H1 (cell line): Measurements from ENCODE around the gene FREM1.

Source experiments
- ASH2L ChIP-seq: fragments of 200-600, 300-600 bp; sonication (generic); IDR thresholded peaks from one replicate; pipeline ENCODE4 v1.7.1; 2017; ENCODE audit warnings: low read length
- CTCF ChIP-seq, 3 experiments: IDR thresholded peaks; 1 replicate in 2 of 3; 2 replicates in 1 of 3; pipeline versions ENCODE4 v1.5.1 to v1.6.1; 2011; ENCODE audit warnings: low read length in 3 of 3, mild to moderate bottlenecking in 3 of 3, inconsistent platforms in 2 of 3, low read depth in 1 of 3, moderate library complexity in 1 of 3; ENCODE audit not compliant: insufficient read depth in 1 of 3; ENCODE audit errors: control extremely low read depth in 1 of 3
- EP300 ChIP-seq, 2 experiments: IDR thresholded peaks; 1 replicate in 1 of 2; 2 replicates in 1 of 2; pipeline ENCODE4 v1.6.1; 2011 to 2012; ENCODE audit warnings: low read depth in 2 of 2, low read length in 2 of 2, mild to moderate bottlenecking in 2 of 2, borderline replicate concordance in 1 of 2, inconsistent platforms in 1 of 2, moderate library complexity in 1 of 2
- JUND ChIP-seq: IDR thresholded peaks from 2 replicates; pipeline ENCODE4 v1.6.1; 2011; ENCODE audit warnings: mild to moderate bottlenecking, improper control_type of control experiment, low read length
- KDM1A ChIP-seq: fragments of 200-600, 300-600 bp; sonication (generic); IDR thresholded peaks from 2 replicates; pipeline ENCODE4 v1.7.1; 2016; ENCODE audit warnings: mild to moderate bottlenecking, low read length, borderline replicate concordance
- MAX ChIP-seq: IDR thresholded peaks from 2 replicates; pipeline ENCODE4 v1.6.1; 2012; ENCODE audit warnings: inconsistent platforms
- NANOG ChIP-seq: IDR thresholded peaks from 2 replicates; pipeline ENCODE4 v1.6.1; 2011; ENCODE audit warnings: low read length, low read depth, mild to moderate bottlenecking, inconsistent platforms; ENCODE audit not compliant: insufficient read depth, poor library complexity, severe bottlenecking
- POLR2A ChIP-seq, 2 experiments: IDR thresholded peaks; 1 replicate in 1 of 2; 2 replicates in 1 of 2; pipeline ENCODE4 v1.6.1; 2011; ENCODE audit warnings: low read depth in 2 of 2, low read length in 2 of 2, mild to moderate bottlenecking in 2 of 2; ENCODE audit errors: control extremely low read depth in 1 of 2
- POLR2AphosphoS5 ChIP-seq: IDR thresholded peaks from 2 replicates; pipeline ENCODE4 v1.6.1; 2011; ENCODE audit warnings: low read depth, low read length
- SIX5 ChIP-seq: IDR thresholded peaks from 2 replicates; pipeline ENCODE4 v1.6.1; 2011; ENCODE audit warnings: mild to moderate bottlenecking, low read depth, low read length
- TAF1 ChIP-seq: IDR thresholded peaks from 2 replicates; pipeline ENCODE4 v1.6.1; 2011; ENCODE audit warnings: mild to moderate bottlenecking, low read depth, low read length
- TCF12 ChIP-seq: IDR thresholded peaks from 2 replicates; pipeline ENCODE4 v1.6.1; 2011; ENCODE audit warnings: low read depth, mild to moderate bottlenecking, low read length
- ZNF274 ChIP-seq: IDR thresholded peaks from 2 replicates; pipeline ENCODE4 v1.7.0; 2012; ENCODE audit warnings: low read length, borderline replicate concordance; ENCODE audit errors: extremely low read depth

- TF ChIP-seq EP300 (IDR thresholded peaks at IDR 0.05; ENCODE audit: borderline replicate concordance in 1 of 2, low read depth in 2 of 2, low read length in 2 of 2) (no peak), ASH2L (no peak), CTCF (IDR thresholded peaks at IDR 0.05; ENCODE audit: control extremely low read depth in 1 of 3, insufficient read depth in 1 of 3, low read depth in 1 of 3, low read length in 3 of 3) (no peak), TCF12 (no peak), TAF1 (no peak), JUND (no peak), POLR2A (IDR thresholded peaks at IDR 0.05; ENCODE audit: control extremely low read depth in 1 of 2, low read depth in 2 of 2, low read length in 2 of 2) (no peak), POLR2AphosphoS5 (no peak), MAX (no peak), ZNF274 (no peak), KDM1A (no peak), NANOG (no peak), SIX5 (no peak)
Observed at GRCh38 chr9:14843163-14843562, 67.1 kb downstream of the FREM1 start.
